Mesenteric fat pad (tissue), 1 donor: ENCODE results near the gene RYR2. TPM values are rescaled to one million over a fixed set of nuclear protein-coding genes. Genes with fewer than 3 reads are reported as not detected.
"Not testable (repeated sequence)": the region's sequence is repeated elsewhere in the genome, so short reads cannot be mapped to it uniquely, and the experiment has no call there.

Experiments
- DNase-seq: peaks from one replicate; pipeline ENCODE4 v3.0.0-alpha.2; 2020; ENCODE audit warnings: low spot score
- total RNA-seq: library from RNA; stranded (reverse); fragmentation: NEBNext Ultra II Directional; extraction: Animal tissue kit (Norgen Biotek cat#: 25700); gene quantifications from one replicate; pipeline ENCODE4 v1.2.1, GENCODE V29; 2021
- donor health status: DM: yes; HTN: yes; CAD: no.

The RYR2 gene
- total RNA-seq, 1 donor from 2014 or later: 0.45 TPM

DNA sequence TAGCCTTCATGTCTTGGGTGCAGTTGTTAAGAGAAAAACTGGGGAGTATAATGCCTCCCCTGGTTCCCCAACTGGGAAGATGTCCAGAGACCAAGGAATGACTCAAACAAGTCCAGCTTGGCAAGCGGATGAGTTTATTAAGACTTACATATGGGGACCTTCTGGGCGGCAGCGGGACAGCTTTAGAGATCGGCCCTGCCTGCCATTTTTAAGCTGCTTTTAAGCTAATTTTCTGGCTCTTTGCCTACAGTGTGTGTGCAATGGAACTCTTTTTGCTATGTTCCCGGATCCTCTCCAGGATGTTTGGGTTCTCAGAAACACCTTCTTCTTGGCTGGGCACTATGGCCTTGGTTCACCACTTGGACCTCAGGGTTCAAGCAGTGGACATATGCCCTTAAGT is 99.5 kb downstream of the RYR2 start:
- DNase-seq: no peak

- no peak for DNase-seq
Measured at GRCh38 chr1:237145379-237146135, 103.6 kb downstream of the RYR2 start.

GRCh38 chr1:237146241-237146640 is 104.3 kb downstream of the RYR2 start:
- no peak for DNase-seq

DNA sequence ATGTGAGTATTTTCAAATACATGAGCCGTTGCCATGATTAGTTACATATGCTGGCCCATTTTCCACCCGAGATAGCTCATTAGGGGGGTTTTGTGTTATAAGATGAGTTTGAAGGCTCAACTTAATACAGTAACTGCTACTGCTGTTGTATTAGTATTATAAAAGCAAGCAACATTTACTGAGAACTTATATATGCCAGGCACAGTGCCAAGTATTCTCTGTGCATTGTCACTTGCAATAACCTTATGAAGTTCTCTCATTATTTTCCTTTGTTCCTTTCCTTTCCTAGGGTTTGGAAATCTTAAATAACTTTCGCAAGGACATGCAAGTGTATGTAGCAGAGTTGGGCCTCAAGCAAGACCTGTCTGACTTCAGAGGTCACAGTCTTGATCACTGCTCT is 107.9 kb downstream of the RYR2 start:
- DNase-seq: no peak

DNA sequence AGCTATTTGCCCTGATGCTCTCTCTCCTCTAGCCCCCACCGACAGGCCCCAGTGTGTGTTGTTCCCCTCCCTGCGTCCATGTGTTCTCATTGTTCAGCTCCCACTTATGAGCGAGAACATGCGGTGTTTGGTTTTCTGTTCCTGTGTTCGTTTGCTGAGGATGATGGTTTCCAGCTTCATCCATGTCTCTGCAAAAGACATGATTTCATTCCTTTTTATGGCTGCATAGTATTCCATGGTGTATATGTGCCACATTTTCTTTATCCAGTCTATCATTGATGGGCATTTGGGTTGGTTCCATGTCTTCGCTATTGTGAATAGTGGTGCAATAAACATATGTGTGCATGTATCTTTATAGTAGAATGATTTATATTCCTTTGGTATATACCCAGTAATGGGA is 110.0 kb downstream of the RYR2 start:
- not testable (repeated sequence) for DNase-seq

DNA sequence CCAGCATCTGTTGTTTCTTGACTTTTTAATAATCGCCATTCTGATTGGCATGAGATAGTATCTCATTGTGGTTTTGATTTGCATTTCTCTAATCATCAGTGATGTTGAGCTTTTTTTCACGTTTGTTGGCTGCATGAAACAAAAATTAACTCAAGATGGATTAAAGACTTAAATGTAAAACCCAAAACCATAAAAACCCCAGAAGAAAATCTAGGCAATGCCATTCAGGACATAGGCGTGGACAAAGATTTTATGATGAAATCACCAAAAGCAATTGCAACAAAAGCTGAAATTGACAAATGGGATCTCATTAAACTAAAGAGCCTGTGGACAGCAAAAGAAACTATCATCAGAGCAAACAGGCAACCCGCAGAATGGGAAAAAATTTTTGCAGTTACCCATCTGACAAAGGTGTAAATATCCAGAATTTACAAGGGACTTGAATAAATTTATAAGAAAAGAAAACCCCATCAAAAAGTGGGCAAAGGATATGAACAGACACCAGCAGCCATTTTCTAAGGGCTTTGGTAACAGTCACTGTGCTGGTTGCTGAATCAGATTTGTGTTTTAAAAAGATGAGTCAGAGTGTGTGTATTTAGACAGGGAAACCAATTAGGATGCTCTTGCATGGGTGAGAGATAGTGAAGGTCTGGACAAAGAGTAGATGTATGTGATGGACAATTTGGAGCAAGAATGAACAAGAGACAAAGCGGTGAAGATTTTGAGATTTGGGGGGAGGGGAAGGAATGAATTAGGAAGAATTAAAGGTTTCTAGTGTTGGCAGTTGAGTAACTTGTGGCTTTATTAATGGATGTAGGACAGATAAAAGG is 110.7 kb downstream of the RYR2 start:
- DNase-seq: no peak

- no peak for DNase-seq
Measured at GRCh38 chr1:237154157-237154556, 112.2 kb downstream of the RYR2 start.

- DNase-seq: no peak
Measured at GRCh38 chr1:237164406-237165352, 122.7 kb downstream of the RYR2 start.

- DNase-seq: no peak
Measured at GRCh38 chr1:237166086-237166485, 124.1 kb downstream of the RYR2 start.

- no peak for DNase-seq
Measured at GRCh38 chr1:237166593-237167101, 124.7 kb downstream of the RYR2 start.

DNA sequence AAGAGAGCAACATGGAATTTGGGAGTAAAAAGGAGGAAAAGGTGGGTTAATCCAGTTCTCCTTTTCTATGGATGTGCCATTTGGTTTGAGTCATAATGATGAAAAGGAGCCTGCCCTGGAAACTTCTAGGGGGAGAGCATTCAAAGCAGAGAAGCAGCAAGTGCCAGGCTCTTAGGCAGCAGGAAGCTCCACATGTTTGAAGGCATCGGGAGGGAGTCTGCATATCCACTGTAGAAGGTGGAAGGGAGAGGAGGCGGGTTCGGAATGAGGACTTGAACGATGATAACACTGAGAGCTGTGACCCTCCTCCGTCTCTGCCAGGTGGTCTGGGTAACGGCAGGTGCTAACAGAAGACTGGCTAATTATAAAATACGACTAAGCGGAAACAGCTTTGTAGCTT is 128.2 kb downstream of the RYR2 start:
- no peak for DNase-seq

- no peak for DNase-seq
Measured at GRCh38 chr1:237171454-237172117, 129.6 kb downstream of the RYR2 start.

DNA sequence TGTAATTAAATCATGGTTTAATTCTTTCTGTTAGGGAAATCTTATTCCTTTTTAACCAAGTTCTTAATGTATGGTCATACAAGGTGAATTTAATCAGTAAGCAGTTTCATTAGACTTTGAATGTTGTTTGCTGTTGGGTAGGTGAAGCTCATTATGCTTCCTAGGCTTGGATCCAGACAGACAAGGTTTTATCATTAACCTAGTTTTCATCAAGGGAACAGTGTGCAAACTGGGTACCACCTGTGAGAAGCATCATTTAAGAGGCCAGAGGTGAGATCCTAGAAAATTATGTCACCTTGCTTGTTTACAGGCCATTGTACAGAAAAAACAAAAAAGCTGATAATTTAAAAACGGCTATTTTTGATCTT is 130.1 kb downstream of the RYR2 start:
- no peak for DNase-seq

DNA sequence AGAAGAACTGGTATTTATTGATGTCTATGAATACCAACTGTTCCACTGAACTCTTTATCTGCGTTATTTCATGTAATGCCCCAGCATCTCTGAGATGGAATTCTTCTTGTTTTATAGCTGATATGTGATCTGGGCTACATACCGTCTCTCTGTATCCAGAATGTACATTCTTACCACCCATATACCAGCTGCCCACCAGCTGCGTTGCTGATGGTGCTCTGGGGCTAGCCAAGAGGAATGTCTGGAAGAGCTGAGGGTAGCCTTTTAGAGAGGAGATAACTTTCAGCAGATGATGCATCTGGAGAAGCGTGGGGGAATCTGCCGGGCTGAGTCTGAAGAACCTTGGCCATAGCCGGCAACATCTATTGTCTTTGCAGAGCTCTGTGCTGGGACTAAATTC is 137.5 kb downstream of the RYR2 start:
- no peak for DNase-seq

GRCh38 chr1:237180256-237180655 is 138.3 kb downstream of the RYR2 start:
- DNase-seq: no peak

DNA sequence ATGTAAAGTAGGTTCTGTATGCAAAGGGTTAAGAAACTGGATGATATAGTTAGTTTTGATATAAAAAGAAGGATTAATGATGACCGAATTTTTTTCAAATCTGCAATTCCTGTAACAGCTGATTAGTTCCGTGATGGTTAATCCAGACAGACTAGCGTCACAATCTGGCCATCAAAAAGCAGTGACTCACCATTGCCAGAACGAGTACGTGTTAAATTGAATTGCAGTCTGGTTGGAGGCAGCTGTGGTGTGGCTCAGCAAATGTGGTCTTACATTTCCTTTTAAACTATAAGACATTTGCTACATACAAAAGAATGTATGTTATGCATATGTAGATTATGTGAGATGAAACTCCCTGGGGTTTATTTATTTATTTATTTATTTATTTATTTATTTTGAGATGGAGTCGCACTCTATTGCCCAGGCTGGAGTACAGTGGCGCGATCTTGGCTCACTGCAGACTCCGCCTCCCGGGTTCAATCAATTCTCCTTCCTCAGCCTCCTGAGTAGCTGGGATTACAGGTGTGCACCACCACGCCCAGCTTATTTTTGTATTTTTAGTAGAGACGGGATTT is 139.8 kb downstream of the RYR2 start:
- no peak for DNase-seq

- no peak for DNase-seq
Measured at GRCh38 chr1:237183963-237184540, 142.1 kb downstream of the RYR2 start.

- DNase-seq: no peak
Measured at GRCh38 chr1:237186675-237187074, 144.7 kb downstream of the RYR2 start.

- no peak for DNase-seq
Measured at GRCh38 chr1:237187842-237188241, 145.9 kb downstream of the RYR2 start.

- DNase-seq: no peak
Measured at GRCh38 chr1:237191403-237191802, 149.4 kb downstream of the RYR2 start.
